HepG2 (cell line): Measurements from ENCODE around the gene ANKRD11. TPM values are rescaled to one million over a fixed set of nuclear protein-coding genes. Genes with fewer than 3 reads are reported as not detected.

Source experiments
- ATAC-seq: fragments of 200-7000 bp; cut with Tn5 transposase; 3 replicates; pipeline ENCODE4 v1.9.1; 2020; ENCODE audit warnings: mild to moderate bottlenecking, moderate library complexity
- BruUV-seq: library from RNA; stranded (reverse); fragments of 400-500 nt; replicated peaks from 2 replicates; lab custom pipeline; 2021; lab: Mats Ljungman, UMichigan
- CTCF ChIA-PET: fragments of 300-600 bp; formaldehyde crosslinking; extraction: SDS; loops from one replicate; lab custom pipeline; 2021; ENCODE audit warnings: low total read pairs, inconsistent platforms, low intra/inter-chr PET ratio; lab: Yijun Ruan, JAX
- POLR2A ChIA-PET: fragments of 350-600 bp; sonication (Branson Sonifier 250); formaldehyde crosslinking; loops from one replicate; lab custom pipeline; 2020; ENCODE audit warnings: antibody characterized with exemption, inconsistent platforms; lab: Yijun Ruan, JAX
- DNase-seq: peaks from one replicate; pipeline ENCODE4 v3.0.0-alpha.2; 2015; ENCODE audit warnings: low spot score
- FAIRE-seq: peaks from 3 replicates; lab custom pipeline; 2011; peaks lifted over from hg19 to GRCh38; lab: Jason Lieb, UNC
- H2AFZ ChIP-seq: one replicate; pipeline ENCODE4 v1.6.1; 2011; ENCODE audit warnings: low read length, inconsistent platforms
- H3K27ac ChIP-seq: fragments of 300-600 bp; 3 replicates; pipeline ENCODE4 v1.8.0; 2011; ENCODE audit warnings: mixed run types, mild to moderate bottlenecking, mixed read lengths, low read length, inconsistent platforms; ENCODE audit not compliant: insufficient read depth; ENCODE audit errors: extremely low read length
- H3K27me3 ChIP-seq, 2 experiments: fragments of 200-600 bp in 1 of 2; 2 replicates in 1 of 2; 3 replicates in 1 of 2; pipeline versions ENCODE4 v1.6.0 to v1.8.0; 2011; ENCODE audit warnings: low read length in 2 of 2, mild to moderate bottlenecking in 2 of 2, moderate library complexity in 2 of 2, inconsistent platforms in 1 of 2; ENCODE audit not compliant: insufficient read depth in 2 of 2, control insufficient read depth in 1 of 2
- H3K36me3 ChIP-seq, 2 experiments: fragments of 200-600 bp in 1 of 2; replicated peaks in 1 of 2; 2 replicates in 1 of 2; 3 replicates in 1 of 2; pipeline versions ENCODE4 v1.5.1 to v1.8.0; 2011; ENCODE audit warnings: low read length in 2 of 2, inconsistent platforms in 1 of 2; ENCODE audit not compliant: insufficient read depth in 2 of 2, control insufficient read depth in 1 of 2
- H3K4me1 ChIP-seq: 2 replicates; pipeline ENCODE4 v1.5.1; 2012; ENCODE audit warnings: low read length, inconsistent platforms; ENCODE audit not compliant: insufficient read depth
- H3K4me2 ChIP-seq: 2 replicates; pipeline ENCODE4 v1.6.0; 2011; ENCODE audit warnings: low read depth, low read length, inconsistent platforms
- H3K4me3 ChIP-seq, 3 experiments: fragments of 200-600 bp in 1 of 3; sonication (generic), shearing (Covaris generic) in 1 of 3; replicated peaks in 1 of 3; 2 replicates each; pipeline ENCODE4 v1.5.1; 2011 to 2016; ENCODE audit warnings: low read length in 3 of 3, inconsistent platforms in 2 of 3, low read depth in 2 of 3, mild to moderate bottlenecking in 2 of 3, control low read depth in 1 of 3, mixed read lengths in 1 of 3; ENCODE audit not compliant: insufficient read depth in 1 of 3
- H3K79me2 ChIP-seq: one replicate; pipeline ENCODE4 v1.6.1; 2011; ENCODE audit warnings: low read length, inconsistent platforms; ENCODE audit not compliant: insufficient read depth
- H3K9ac ChIP-seq: 2 replicates; pipeline ENCODE4 v1.6.0; 2011; ENCODE audit warnings: mild to moderate bottlenecking, low read depth, low read length, inconsistent platforms; ENCODE audit not compliant: insufficient read depth
- H3K9me3 ChIP-seq: 2 replicates; pipeline ENCODE4 v1.5.1; 2012; ENCODE audit warnings: mild to moderate bottlenecking, low read length
- H4K20me1 ChIP-seq: 2 replicates; pipeline ENCODE4 v1.6.0; 2011; ENCODE audit warnings: inconsistent platforms, mild to moderate bottlenecking, low read length, moderate library complexity; ENCODE audit not compliant: insufficient read depth
- HIVEP1 ChIP-seq: sonication (generic); formaldehyde crosslinking; IDR thresholded peaks from 2 replicates; pipeline ENCODE4 v1.4.0; 2020; ENCODE audit warnings: mild to moderate bottlenecking, missing genetic modification reagents
- MAX ChIP-seq: IDR thresholded peaks from 2 replicates; pipeline ENCODE4 v1.6.1; 2012; ENCODE audit warnings: inconsistent platforms
- PRPF4 ChIP-seq: fragments of 200-400 bp; formaldehyde crosslinking; IDR thresholded peaks from 2 replicates; pipeline ENCODE4 v1.6.1; 2016; ENCODE audit warnings: low read length, low read depth; ENCODE audit not compliant: poor library complexity, severe bottlenecking
- ZBTB40 ChIP-seq, 2 experiments: fragments of 450-650 bp in 1 of 2; sonication (generic) in 1 of 2; formaldehyde crosslinking in 1 of 2; IDR thresholded peaks; 2 replicates each; pipeline versions ENCODE4 v1.6.1 to v1.8.0; 2016 to 2022; ENCODE audit warnings: antibody characterized with exemption in 1 of 2, mild to moderate bottlenecking in 1 of 2, missing genetic modification reagents in 1 of 2
- ZFP36L2 ChIP-seq: sonication (generic); formaldehyde crosslinking; IDR thresholded peaks from 2 replicates; pipeline ENCODE4 v1.4.0; 2020; ENCODE audit warnings: missing genetic modification reagents
- ZNF646 ChIP-seq: sonication (generic); formaldehyde crosslinking; IDR thresholded peaks from 2 replicates; pipeline ENCODE4 v1.9.0; 2021; ENCODE audit warnings: mild to moderate bottlenecking, missing genetic modification reagents
- WGBS: methylation state at CpG from one replicate; pipeline ENCODE4 v1.1.6; 2017; ENCODE audit warnings: low lambda C conversion rate; 5-methylcytosine and 5-hydroxymethylcytosine counted together
- in situ Hi-C: cut with HindIII; loops from 2 replicates; pipeline ENCODE4 v1.10.0; 2017; ENCODE audit warnings: low pct_unique_long_range_greater_than_20kb; ENCODE audit not compliant: extremely low pct_ligation_motif_present
- intact Hi-C: fragments of 100-400 bp; cut with micrococcal nuclease; formaldehyde crosslinking; loops from one replicate; pipeline ENCODE4 v1.10.0; 2022; ENCODE audit not compliant: unreplicated experiment
- polyA plus RNA-seq, 8 experiments: library from polyadenylated mRNA; depleted of rRNA in 3 of 8; stranded (reverse) in 7 of 8; unstranded in 1 of 8; fragments of >200 nt; fragmentation: Illumina TruSeq in 4 of 8; extraction: Trizol in 4 of 8; gene quantifications; 2 replicates each; pipeline versions ENCODE4 v1.2.1 to v1.2.3, GENCODE V29; 2011 to 2016; ENCODE audit warnings: low read depth in 4 of 8, missing spikeins in 1 of 8, mixed read lengths in 1 of 8; ENCODE audit not compliant: insufficient read depth in 1 of 8
- total RNA-seq, 5 experiments: library from RNA; depleted of rRNA; stranded (reverse); fragments of >200 nt; fragmentation: Illumina TruSeq; extraction: Trizol; gene quantifications; 2 replicates each; pipeline ENCODE4 v1.2.3, GENCODE V29; 2016; ENCODE audit warnings: low read depth in 1 of 5

The ANKRD11 gene
- total and polyA plus RNA-seq, 2 of the 13 experiments (the other 11 are each of a cell fraction or from before 2014, with no cell fraction given): 21.4 to 38.4 TPM

- no peaks in the 10 kb centered on the region for H4K20me1 ChIP-seq
- H3K79me2 ChIP-seq: peaks cover 4% of the 10 kb centered on the region
- peak overlapping the region; percentile 51 for H3K27ac ChIP-seq
- H3K9me3 ChIP-seq: no peaks in the 10 kb centered on the region
- H3K4me3 ChIP-seq: peak overlapping the region; percentile 69 to 82 (median 81)
- peak overlapping the region; percentile 84 for H3K4me2 ChIP-seq
- H3K4me1 ChIP-seq: peaks cover 46% of the 10 kb centered on the region
- BruUV-seq: TSS peak; percentile 32
- 83% methylated on average over 66 of the region's 69 CpGs for WGBS
- peak overlapping the region; percentile 64 for H3K9ac ChIP-seq
- FAIRE-seq (no peak), DNase-seq (no peak), ATAC-seq (no peak)
- no peaks in the 10 kb centered on the region; a peak in 1 of 5 replicates for H3K27me3 ChIP-seq
- H2AFZ ChIP-seq: no peak overlapping the region
- in situ Hi-C loops: no loop called here
- ChIA-PET CTCF (no interaction called here), POLR2A (interaction anchor here (1.0 to 6.6 kb wide), 5 partner anchors 13 to 155 kb away, joined by 3 to 78 read pairs (median 19); partner anchors contain the start of genes ACSF3 and ZNF778)
- intact Hi-C loops: no loop called here
- H3K36me3 ChIP-seq: no peaks in the 10 kb centered on the region; a peak in 1 of 5 replicates
- TF ChIP-seq MAX (no peak), ZNF646 (CRISPR knock-in tag) (no peak), ZFP36L2 (CRISPR knock-in tag) (no peak), PRPF4 (peak; percentile 28), ZBTB40 (IDR thresholded peaks at IDR 0.05) (no peak), ZBTB40 (CRISPR knock-in tag; IDR thresholded peaks at IDR 0.05) (no peak), HIVEP1 (CRISPR knock-in tag) (no peak)
Measured at GRCh38 chr16:89248196-89248982, 242.0 kb downstream of the ANKRD11 start.
